ENCODE measurements around the gene BGN.
A peak's percentile ranks its signal among the peaks of the same experiment; 100 is the strongest.

Gene BGN

DNA sequence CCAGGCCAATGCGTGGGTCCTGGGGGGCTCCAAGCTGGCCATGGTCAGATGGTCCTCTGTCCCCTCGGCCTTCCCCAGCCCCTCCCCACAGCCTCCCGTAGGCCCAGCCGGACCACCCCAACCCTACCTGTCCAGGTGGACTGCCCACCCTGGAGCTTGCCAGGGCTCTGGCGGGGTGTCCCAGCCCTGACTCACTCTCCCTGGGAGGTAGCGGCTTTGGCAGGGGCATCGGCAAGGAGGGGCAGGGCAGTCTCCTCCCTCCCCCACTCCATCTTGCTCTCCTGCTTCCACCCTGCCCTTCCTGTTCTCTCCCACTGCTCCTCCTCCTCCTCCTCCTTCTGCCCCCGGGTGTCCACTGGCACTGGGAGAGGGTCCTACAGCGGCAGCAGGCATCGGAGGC lies 7.4 kb downstream of the BGN start:
- Mint-ChIP-seq H3K27ac (no peak overlapping the region), H3K9me3 (ENCODE audit: low read depth) (no peaks in the 10 kb centered on the region), H3K36me3 (no peaks in the 10 kb centered on the region), H3K4me1 (ENCODE audit: low read depth) (no peaks in the 10 kb centered on the region), H3K27me3 (no peaks in the 10 kb centered on the region), H3K4me3 (no peak overlapping the region)

DNA sequence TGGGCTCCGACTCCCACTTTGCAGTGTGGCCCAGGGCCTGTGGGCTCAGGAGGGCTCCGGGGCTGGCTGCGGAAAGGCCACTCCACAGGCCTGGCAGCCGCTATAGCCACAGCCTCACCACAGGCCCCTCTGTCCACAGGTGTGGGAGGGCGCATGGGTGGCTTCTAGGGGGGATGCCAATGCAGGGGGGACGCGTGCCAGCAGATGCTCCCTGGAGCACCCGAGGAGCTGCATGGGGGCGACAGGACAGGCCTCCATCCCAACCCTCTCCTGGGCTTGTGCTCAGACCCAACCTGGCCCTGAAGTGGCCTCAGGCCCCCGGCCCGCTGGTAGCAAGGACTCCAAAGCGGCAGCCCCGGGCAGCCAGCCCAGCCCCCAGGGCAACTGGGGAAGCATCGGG lies 8.0 kb downstream of the BGN start:
- Mint-ChIP-seq H3K4me3 (no peak overlapping the region), H3K9me3 (ENCODE audit: low read depth) (no peaks in the 10 kb centered on the region), H3K27me3 (no peaks in the 10 kb centered on the region), H3K36me3 (no peaks in the 10 kb centered on the region), H3K27ac (no peak overlapping the region), H3K4me1 (ENCODE audit: low read depth) (no peaks in the 10 kb centered on the region)

DNA sequence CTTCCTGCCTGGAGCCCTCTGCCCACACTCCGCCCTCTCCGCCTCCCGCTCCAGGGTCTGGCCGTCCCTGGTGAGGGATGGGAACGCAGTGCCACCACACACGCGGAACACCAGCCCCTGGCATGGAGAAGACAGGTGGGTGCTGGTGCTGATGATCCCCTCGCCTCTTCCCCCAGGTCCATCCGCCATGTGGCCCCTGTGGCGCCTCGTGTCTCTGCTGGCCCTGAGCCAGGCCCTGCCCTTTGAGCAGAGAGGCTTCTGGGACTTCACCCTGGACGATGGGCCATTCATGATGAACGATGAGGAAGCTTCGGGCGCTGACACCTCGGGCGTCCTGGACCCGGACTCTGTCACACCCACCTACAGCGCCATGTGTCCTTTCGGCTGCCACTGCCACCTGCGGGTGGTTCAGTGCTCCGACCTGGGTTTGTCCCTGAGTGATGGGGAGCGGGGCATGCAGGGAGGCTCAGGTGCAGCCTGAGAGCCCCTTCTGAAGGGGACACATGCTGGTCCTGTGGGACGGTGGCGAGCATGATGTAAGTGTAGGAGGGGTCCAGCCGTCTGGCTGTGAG lies 9.8 kb downstream of the BGN start:
- no peak overlapping the region for H3K27ac Mint-ChIP-seq
- no peaks in the 10 kb centered on the region for H3K36me3 Mint-ChIP-seq
- H3K4me1 Mint-ChIP-seq (ENCODE audit: low read depth): no peaks in the 10 kb centered on the region
- no peak overlapping the region for H3K4me3 Mint-ChIP-seq
- H3K9me3 Mint-ChIP-seq (ENCODE audit: low read depth): no peaks in the 10 kb centered on the region
- H3K27me3 Mint-ChIP-seq: no peaks in the 10 kb centered on the region

DNA sequence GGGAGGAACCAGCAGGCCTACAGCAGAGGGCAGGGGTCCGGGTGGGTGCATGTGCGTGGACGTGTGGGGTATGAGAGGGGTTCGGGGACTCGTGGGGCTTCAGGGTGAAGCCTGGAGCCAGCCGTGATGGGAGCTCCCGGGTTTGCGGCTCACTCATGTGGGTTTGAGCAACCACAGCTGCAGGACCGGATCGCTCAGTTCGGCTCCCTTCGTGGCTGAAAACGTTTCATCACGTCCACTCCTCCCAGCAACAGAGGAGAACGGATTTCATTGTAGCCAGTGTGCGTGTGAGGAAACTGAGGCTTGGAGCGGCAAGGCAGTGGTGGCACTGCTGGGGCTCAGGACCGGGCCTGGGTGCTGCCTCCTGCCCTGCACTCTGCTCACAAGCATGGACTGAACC lies 10.6 kb downstream of the BGN start:
- no peaks in the 10 kb centered on the region for H3K9me3 Mint-ChIP-seq (ENCODE audit: low read depth)
- H3K27me3 Mint-ChIP-seq: no peaks in the 10 kb centered on the region
- H3K4me1 Mint-ChIP-seq (ENCODE audit: low read depth): no peaks in the 10 kb centered on the region
- no peak overlapping the region for H3K4me3 Mint-ChIP-seq
- no peak overlapping the region for H3K27ac Mint-ChIP-seq
- no peaks in the 10 kb centered on the region for H3K36me3 Mint-ChIP-seq

DNA sequence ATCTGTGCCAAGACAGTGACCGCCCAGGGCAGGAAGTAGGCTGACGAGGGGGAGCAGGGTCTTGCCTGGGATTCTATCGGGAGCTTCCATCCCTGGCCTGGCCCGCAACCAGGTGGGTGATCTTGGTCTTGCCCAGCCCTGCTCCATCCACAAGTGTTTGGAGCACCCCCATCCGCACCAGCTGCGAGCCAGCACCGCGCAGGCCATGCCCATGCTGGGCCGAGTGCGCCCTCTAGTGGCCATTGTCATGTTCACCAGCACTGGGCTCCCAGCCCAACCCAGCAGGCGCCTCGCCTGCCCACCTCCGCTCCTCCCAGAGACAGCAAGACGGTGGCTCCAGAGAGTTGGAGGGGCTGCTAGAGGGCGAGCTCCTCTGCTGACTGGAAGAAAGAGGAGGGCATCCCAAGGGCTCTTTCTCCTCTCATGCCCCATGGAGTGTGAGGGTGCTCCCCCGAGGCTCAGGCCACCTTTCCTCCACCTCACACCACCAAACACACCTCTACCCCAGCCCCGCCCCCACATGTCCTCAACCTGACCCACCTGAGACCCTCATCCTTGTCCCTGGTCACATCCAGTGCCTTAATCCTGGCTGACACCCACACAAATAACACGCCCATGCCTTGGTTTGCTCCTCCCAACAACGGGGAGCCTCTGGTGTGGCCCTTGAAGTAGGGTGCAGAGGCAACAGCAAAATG lies 12.9 kb downstream of the BGN start:
- no peaks in the 10 kb centered on the region for H3K9me3 Mint-ChIP-seq (ENCODE audit: low read depth)
- no peak overlapping the region for H3K27ac Mint-ChIP-seq
- H3K4me3 Mint-ChIP-seq: no peak overlapping the region
- H3K27me3 Mint-ChIP-seq: no peaks in the 10 kb centered on the region
- H3K36me3 Mint-ChIP-seq: no peaks in the 10 kb centered on the region
- no peaks in the 10 kb centered on the region for H3K4me1 Mint-ChIP-seq (ENCODE audit: low read depth)

DNA sequence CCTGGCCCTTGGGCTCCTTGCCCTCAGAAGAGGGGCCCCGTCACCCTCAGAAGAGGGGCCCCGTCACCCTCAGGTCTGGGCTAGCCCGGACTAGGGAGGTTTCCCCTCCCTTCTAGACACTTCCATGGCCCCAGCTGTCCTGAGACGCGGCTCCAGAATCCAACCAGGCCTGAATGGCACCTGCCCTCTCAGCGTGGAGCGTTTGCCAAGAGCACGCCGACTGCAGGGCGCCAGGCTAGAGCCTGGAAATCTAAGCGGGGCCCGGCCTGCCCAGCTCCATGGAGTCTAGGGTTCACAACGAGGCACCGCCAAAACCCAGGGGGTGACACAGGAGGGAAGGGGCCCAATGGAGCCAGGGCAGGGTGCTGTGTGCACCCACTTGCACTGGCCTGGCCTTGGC lies 14.8 kb downstream of the BGN start:
- no peaks in the 10 kb centered on the region for H3K27me3 Mint-ChIP-seq
- no peaks in the 10 kb centered on the region for H3K36me3 Mint-ChIP-seq
- no peak overlapping the region for H3K27ac Mint-ChIP-seq
- no peak overlapping the region for H3K4me3 Mint-ChIP-seq
- no peaks in the 10 kb centered on the region for H3K4me1 Mint-ChIP-seq (ENCODE audit: low read depth)
- no peaks in the 10 kb centered on the region for H3K9me3 Mint-ChIP-seq (ENCODE audit: low read depth)

DNA sequence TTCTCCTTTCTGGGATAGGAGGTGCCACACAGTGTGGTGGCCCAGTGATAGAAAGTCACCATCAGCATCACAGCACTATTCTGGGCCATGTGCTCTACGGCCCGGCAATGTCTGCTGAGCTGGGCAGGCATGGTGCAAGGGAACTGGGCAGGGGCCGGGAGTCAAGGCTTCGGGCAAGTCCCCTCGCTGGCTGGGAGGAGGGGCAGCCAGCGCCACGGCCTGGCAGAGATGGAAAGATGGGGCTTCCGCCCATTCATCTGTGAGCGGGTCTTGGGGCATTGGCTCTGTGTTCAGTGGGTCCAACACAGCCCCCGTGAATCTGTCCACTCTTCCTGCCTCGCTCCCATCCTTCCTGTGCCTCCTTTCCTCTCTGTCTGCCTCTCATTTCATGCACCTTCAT lies 15.6 kb downstream of the BGN start:
- H3K27ac Mint-ChIP-seq: no peak overlapping the region
- H3K27me3 Mint-ChIP-seq: no peaks in the 10 kb centered on the region
- no peaks in the 10 kb centered on the region for H3K9me3 Mint-ChIP-seq (ENCODE audit: low read depth)
- no peaks in the 10 kb centered on the region for H3K36me3 Mint-ChIP-seq
- no peak overlapping the region for H3K4me3 Mint-ChIP-seq
- no peaks in the 10 kb centered on the region for H3K4me1 Mint-ChIP-seq (ENCODE audit: low read depth)

DNA sequence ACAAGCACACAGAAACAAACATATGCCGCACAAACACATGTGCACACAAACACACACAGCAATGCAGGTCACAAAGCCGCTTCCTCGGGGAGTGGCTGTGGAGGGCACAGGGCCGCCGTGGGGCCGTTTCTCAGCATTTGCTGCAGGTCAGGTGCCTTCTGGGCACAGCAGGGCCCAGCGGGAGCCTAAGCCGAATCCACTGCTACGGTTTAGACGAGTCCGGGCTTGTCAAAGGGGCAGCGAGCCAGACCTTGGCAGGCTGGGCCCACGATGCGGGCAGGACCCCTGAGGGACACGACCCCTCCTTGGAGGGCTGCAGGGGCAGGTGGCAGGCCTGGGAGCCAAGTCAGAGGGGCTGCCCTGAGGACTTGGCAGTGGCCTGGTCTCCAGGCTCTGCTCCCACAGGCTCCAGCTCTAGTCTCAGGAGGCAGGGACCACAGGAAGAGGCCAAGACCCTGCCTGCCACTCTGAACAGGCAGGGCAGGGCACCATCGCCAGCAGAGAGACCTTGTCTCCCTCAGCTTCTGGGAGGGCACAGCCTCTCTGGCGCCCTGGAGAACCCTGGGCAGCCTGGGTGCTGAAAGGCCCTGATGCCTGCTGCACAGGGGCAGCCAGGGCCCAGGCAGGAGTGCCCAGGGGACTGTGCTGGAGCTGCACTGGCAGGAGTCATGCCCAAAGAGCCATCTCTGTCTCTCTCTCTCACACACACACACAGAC lies 17.2 kb downstream of the BGN start:
- H3K9me3 Mint-ChIP-seq (ENCODE audit: low read depth): no peaks in the 10 kb centered on the region
- peaks cover 3% of the 10 kb centered on the region for H3K4me1 Mint-ChIP-seq (ENCODE audit: low read depth)
- H3K27me3 Mint-ChIP-seq: peaks cover 4% of the 10 kb centered on the region
- no peak overlapping the region for H3K4me3 Mint-ChIP-seq
- H3K36me3 Mint-ChIP-seq: no peaks in the 10 kb centered on the region
- no peak overlapping the region for H3K27ac Mint-ChIP-seq

- H3K4me1 Mint-ChIP-seq (ENCODE audit: low read depth): peaks cover 3% of the 10 kb centered on the region
- H3K27me3 Mint-ChIP-seq: peaks cover 4% of the 10 kb centered on the region
- H3K27ac Mint-ChIP-seq: no peak overlapping the region
- H3K36me3 Mint-ChIP-seq: no peaks in the 10 kb centered on the region
- no peaks in the 10 kb centered on the region for H3K9me3 Mint-ChIP-seq (ENCODE audit: low read depth)
- no peak overlapping the region for H3K4me3 Mint-ChIP-seq
Measured at GRCh38 chrX:153512501-153512893, 17.7 kb downstream of the BGN start.

DNA sequence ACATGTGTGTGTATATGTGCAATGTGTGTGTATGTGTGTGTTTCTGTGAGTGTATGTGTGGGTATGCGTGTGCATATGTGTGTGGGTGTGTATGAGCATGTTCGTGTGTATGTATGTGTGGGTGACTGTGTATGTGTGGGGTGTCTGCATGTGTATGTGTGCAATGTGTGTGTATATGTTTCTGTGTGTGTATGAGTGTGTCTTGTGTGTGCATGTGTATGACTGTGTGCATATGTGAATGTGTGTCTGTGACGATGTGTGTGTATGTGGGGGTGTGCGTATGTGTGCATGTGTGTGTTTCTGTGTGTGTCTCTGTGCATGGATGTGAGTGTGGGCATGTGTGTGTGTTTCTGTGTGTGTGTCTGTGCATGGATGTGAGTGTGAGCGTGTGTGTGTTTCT lies 18.5 kb downstream of the BGN start:
- H3K27ac Mint-ChIP-seq: no peak overlapping the region
- no peaks in the 10 kb centered on the region for H3K36me3 Mint-ChIP-seq
- H3K4me3 Mint-ChIP-seq: no peak overlapping the region
- H3K9me3 Mint-ChIP-seq (ENCODE audit: low read depth): no peaks in the 10 kb centered on the region
- H3K4me1 Mint-ChIP-seq (ENCODE audit: low read depth): peaks cover 3% of the 10 kb centered on the region
- H3K27me3 Mint-ChIP-seq: peaks cover 4% of the 10 kb centered on the region

GRCh38 chrX:153514259-153514658 lies 19.5 kb downstream of the BGN start:
- Mint-ChIP-seq H3K4me3 (no peak overlapping the region), H3K4me1 (ENCODE audit: low read depth) (peaks cover 5% of the 10 kb centered on the region), H3K9me3 (ENCODE audit: low read depth) (no peaks in the 10 kb centered on the region), H3K27ac (no peak overlapping the region), H3K36me3 (no peaks in the 10 kb centered on the region), H3K27me3 (peaks cover 4% of the 10 kb centered on the region)

DNA sequence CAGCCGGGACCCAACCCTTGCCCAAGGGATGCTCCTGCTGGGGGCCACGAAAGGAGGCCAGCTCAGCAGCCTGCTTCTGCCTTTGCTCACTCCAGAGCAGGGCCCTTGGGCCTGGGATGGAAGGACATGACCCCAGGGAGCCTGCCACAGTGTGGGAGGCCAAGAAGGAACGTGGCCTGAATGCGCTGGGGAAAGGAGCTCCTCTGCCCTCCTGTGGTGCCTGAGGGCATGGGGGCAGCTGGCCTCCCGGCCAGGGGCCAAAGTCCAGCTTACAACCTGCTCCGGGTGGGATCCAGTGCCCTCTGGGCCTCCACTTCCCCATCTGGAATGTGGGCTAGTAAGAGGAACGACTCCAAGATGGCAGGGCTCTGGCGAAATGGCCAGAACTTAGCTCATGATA lies 20.7 kb downstream of the BGN start:
- Mint-ChIP-seq H3K4me1 (ENCODE audit: low read depth) (peaks cover 5% of the 10 kb centered on the region), H3K27me3 (peaks cover 5% of the 10 kb centered on the region), H3K36me3 (no peaks in the 10 kb centered on the region), H3K4me3 (no peak overlapping the region), H3K27ac (no peak overlapping the region), H3K9me3 (ENCODE audit: low read depth) (no peaks in the 10 kb centered on the region)

DNA sequence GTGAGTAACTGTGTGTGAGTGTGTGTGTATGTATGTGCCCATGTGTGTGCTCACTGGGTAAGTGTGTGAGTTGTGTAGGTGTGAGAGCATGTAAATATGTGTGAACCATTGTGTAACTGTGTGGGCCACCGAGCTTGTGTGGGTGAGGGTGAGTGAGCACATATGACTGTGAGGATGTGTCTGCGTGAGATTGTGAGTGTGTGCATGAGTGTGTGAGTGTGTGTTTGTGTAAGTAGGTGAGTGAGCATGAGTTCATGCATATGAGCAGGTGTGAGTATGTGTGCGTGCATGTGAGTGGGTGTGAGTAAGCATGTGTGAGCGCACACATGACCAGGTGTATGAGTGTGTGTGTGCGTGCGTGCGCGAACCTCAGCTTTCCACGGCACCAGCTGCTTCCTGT lies 21.3 kb downstream of the BGN start:
- Mint-ChIP-seq H3K9me3 (ENCODE audit: low read depth) (no peaks in the 10 kb centered on the region), H3K4me1 (ENCODE audit: low read depth) (peaks cover 5% of the 10 kb centered on the region), H3K36me3 (no peaks in the 10 kb centered on the region), H3K27me3 (peaks cover 5% of the 10 kb centered on the region), H3K27ac (no peak overlapping the region), H3K4me3 (peak overlapping the region; percentile 1)

DNA sequence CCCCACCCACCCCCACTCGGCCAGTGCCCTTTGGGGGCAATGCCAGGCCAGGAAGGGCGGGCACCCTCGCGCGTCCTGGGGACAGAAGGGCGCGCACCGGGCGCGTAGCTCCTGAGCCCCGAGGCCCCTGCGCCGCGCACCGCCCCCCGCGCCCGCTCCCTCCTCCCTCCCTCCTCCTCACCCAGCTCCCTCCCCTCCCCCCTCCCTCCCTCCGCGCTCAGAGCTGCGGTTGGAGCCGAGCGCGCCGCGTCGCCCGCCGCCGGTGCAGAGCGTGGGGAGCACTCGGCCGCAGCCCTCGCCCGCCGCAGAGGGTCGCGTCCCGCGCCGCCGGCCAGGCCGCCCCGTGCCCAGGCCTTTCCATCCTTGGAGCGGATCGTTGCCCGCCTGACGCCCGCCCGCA lies 22.6 kb downstream of the BGN start, which contains the start of gene ATP2B3:
Gene ATP2B3 (plus strand): TSS at position 220 of the 400 bp plus-strand sequence. CDS start 18,606 bp downstream, outside the sequence.
- Mint-ChIP-seq H3K27me3 (peaks cover 5% of the 10 kb centered on the region), H3K4me3 (peak within 1 kb of the TSS; percentile 27), H3K27ac (no peak within 1 kb of the TSS)

GRCh38 chrX:153517946-153518834 lies 23.4 kb downstream of the BGN start:
- Mint-ChIP-seq H3K4me3 (peak overlapping the region; percentile 27), H3K36me3 (no peaks in the 10 kb centered on the region), H3K27me3 (peaks cover 5% of the 10 kb centered on the region)

More for the DNA sequence above, 22.6 kb downstream of the BGN start, which contains the start of gene ATP2B3:
- H3K4me1 Mint-ChIP-seq (ENCODE audit: low read depth): peaks cover 5% of the 10 kb centered on the region
- H3K9me3 Mint-ChIP-seq (ENCODE audit: low read depth): no peaks in the 10 kb centered on the region
- H3K36me3 Mint-ChIP-seq: no peaks in the 10 kb centered on the region

More at GRCh38 chrX:153517946-153518834, 23.4 kb downstream of the BGN start:
- Mint-ChIP-seq H3K9me3 (ENCODE audit: low read depth) (no peaks in the 10 kb centered on the region), H3K4me1 (ENCODE audit: low read depth) (peaks cover 5% of the 10 kb centered on the region), H3K27ac (no peak overlapping the region)
